ENCODE measurements around the gene KRTAP26-1. TPM values are rescaled to one million over a fixed set of nuclear protein-coding genes. Genes with fewer than 3 reads are reported as not detected.

Gene KRTAP26-1
- total RNA-seq, 4 donors from 2014 or later: not detected

- Histone ChIP-seq H3K27ac (no peak within 1 kb of the TSS), H3K36me3 (no peaks in the 10 kb centered on the region), H3K9me3 (no peaks in the 10 kb centered on the region), H3K4me1 (no peaks in the 10 kb centered on the region), H3K4me3 (no peak within 1 kb of the TSS), H3K27me3 (no peaks in the 10 kb centered on the region)
- DNase-seq: no peak
- intact Hi-C loops (cut with DNase I; ENCODE audit: low total_unique reads): no loop called here
- TF ChIP-seq CTCF (IDR thresholded peaks at IDR 0.05): no peak
- TF ChIP-seq POLR2A (IDR thresholded peaks at IDR 0.05): no peak
Observed at GRCh38 chr21:30337276-30337744, 17.2 kb upstream of the KRTAP26-1 start, which contains the start of gene KRTAP27-1. TSS of gene KRTAP27-1 (minus strand) at chr21:30337694. CDS start at chr21:30337668, 26 bp downstream.

- Histone ChIP-seq H3K9me3 (no peaks in the 10 kb centered on the region), H3K4me3 (no peak overlapping the region), H3K27me3 (no peaks in the 10 kb centered on the region), H3K4me1 (no peaks in the 10 kb centered on the region), H3K36me3 (no peaks in the 10 kb centered on the region), H3K27ac (no peak overlapping the region)
- TF ChIP-seq CTCF (IDR thresholded peaks at IDR 0.05) (no peak), POLR2A (IDR thresholded peaks at IDR 0.05) (no peak)
- DNase-seq: no peak
- intact Hi-C loops (cut with DNase I; ENCODE audit: low total_unique reads): no loop called here
Observed at GRCh38 chr21:30336596-30336995, 16.5 kb upstream of the KRTAP26-1 start.

GRCh38 chr21:30333736-30334135 lies 13.6 kb upstream of the KRTAP26-1 start:
- no peaks in the 10 kb centered on the region for H3K27me3 ChIP-seq
- TF ChIP-seq CTCF (IDR thresholded peaks at IDR 0.05) (no peak), POLR2A (IDR thresholded peaks at IDR 0.05) (no peak)
- DNase-seq: no peak
- H3K27ac ChIP-seq: no peak overlapping the region
- intact Hi-C loops (cut with DNase I; ENCODE audit: low total_unique reads): no loop called here
- H3K9me3 ChIP-seq: no peaks in the 10 kb centered on the region
- H3K4me3 ChIP-seq: no peak overlapping the region
- no peaks in the 10 kb centered on the region for H3K4me1 ChIP-seq
- no peaks in the 10 kb centered on the region for H3K36me3 ChIP-seq

GRCh38 chr21:30332681-30333080 lies 12.6 kb upstream of the KRTAP26-1 start:
- TF ChIP-seq POLR2A (IDR thresholded peaks at IDR 0.05): no peak
- no peak for TF ChIP-seq CTCF (IDR thresholded peaks at IDR 0.05)
- DNase-seq: no peak
- intact Hi-C loops (cut with DNase I; ENCODE audit: low total_unique reads): no loop called here
- Histone ChIP-seq H3K4me1 (no peaks in the 10 kb centered on the region), H3K4me3 (no peak overlapping the region), H3K27ac (no peak overlapping the region), H3K9me3 (no peaks in the 10 kb centered on the region), H3K27me3 (no peaks in the 10 kb centered on the region), H3K36me3 (no peaks in the 10 kb centered on the region)

- Histone ChIP-seq H3K4me3 (no peak overlapping the region), H3K9me3 (no peaks in the 10 kb centered on the region), H3K36me3 (no peaks in the 10 kb centered on the region), H3K27me3 (no peaks in the 10 kb centered on the region), H3K27ac (no peak overlapping the region), H3K4me1 (no peaks in the 10 kb centered on the region)
- intact Hi-C loops (cut with DNase I; ENCODE audit: low total_unique reads): no loop called here
- TF ChIP-seq POLR2A (IDR thresholded peaks at IDR 0.05) (no peak), CTCF (IDR thresholded peaks at IDR 0.05) (no peak)
- DNase-seq: no peak
Observed at GRCh38 chr21:30329203-30329875, 9.2 kb upstream of the KRTAP26-1 start.
